Gastrocnemius medialis (tissue), 4 donors: Measurements from ENCODE around the gene ASXL1. TPM values are rescaled to one million over a fixed set of nuclear protein-coding genes. Genes with fewer than 3 reads are reported as not detected.

ENCODE experiments used
- ATAC-seq, 2 donors: fragments of 150-250 bp; one replicate each; pipeline ENCODE4 v1.9.1; 2016
- DNase-seq, 2 donors: peaks; one replicate each; pipeline ENCODE4 v3.0.0-alpha.2; 2019
- H3K27ac ChIP-seq, 4 donors: fragments of 200-600 bp; sonication (generic); 1 replicate in 1 of 4; 2 replicates in 3 of 4; pipeline ENCODE4 v1.5.1; 2016 to 2018; ENCODE audit warnings: mild to moderate bottlenecking in 2 of 4, moderate library complexity in 1 of 4
- H3K27me3 ChIP-seq, 3 donors: fragments of 200-600 bp; sonication (generic) in 2 of 3; 1 replicate in 1 of 3; 2 replicates in 2 of 3; pipeline versions ENCODE4 v1.5.1 to v1.6.0; 2016 to 2019; ENCODE audit warnings: mild to moderate bottlenecking in 1 of 3, moderate library complexity in 1 of 3
- H3K36me3 ChIP-seq, 2 donors: fragments of 200-600 bp; sonication (generic) in 1 of 2; one replicate each; pipeline ENCODE4 v1.5.1; 2017 to 2018
- H3K4me1 ChIP-seq, 2 donors: fragments of 200-600 bp; sonication (generic) in 1 of 2; one replicate each; pipeline ENCODE4 v1.5.1; 2016 to 2017; ENCODE audit warnings: mild to moderate bottlenecking in 2 of 2
- H3K4me3 ChIP-seq, 4 donors: fragments of 200-600 bp; sonication (generic) in 3 of 4; 1 replicate in 1 of 4; 2 replicates in 3 of 4; pipeline ENCODE4 v1.5.1; 2016 to 2019; ENCODE audit warnings: mild to moderate bottlenecking in 2 of 4
- H3K9me3 ChIP-seq, 3 donors: fragments of 200-600 bp; sonication (generic) in 2 of 3; 1 replicate in 1 of 3; 2 replicates in 2 of 3; pipeline ENCODE4 v1.5.1; 2016 to 2019
- POLR2A ChIP-seq, 2 donors: fragments of 450-650 bp; IDR thresholded peaks; one replicate each; pipeline ENCODE4 v1.6.1; 2017; ENCODE audit warnings: antibody characterized with exemption in 2 of 2, mild to moderate bottlenecking in 2 of 2, moderate library complexity in 2 of 2
- in situ Hi-C, 4 donors: fragments of 200-750 bp; cut with MboI; loops; one replicate each; pipeline versions ENCODE4 v1.15.0 to v1.8.0; 2017; ENCODE audit warnings: low sequenced_read_pairs in 4 of 4
- intact Hi-C: fragments of 100-400 bp; cut with DNase I; formaldehyde crosslinking; loops from one replicate; pipeline ENCODE4 v1.15.1; 2023; ENCODE audit warnings: low total_unique reads
- total RNA-seq, 4 donors: library from RNA; depleted of rRNA; stranded (reverse); fragments of >200 nt; gene quantifications; one replicate each; pipeline versions ENCODE4 v1.1.0 to v1.2.3, GENCODE V29; 2016
- TF ChIP-seq, protein P1 (sequence below), 5 experiments: fragments of 450-650 bp in 3 of 5; fragments of 200-600 bp in 2 of 5; sonication (generic) in 2 of 5; IDR thresholded peaks in 4 of 5; conservative IDR thresholded peaks in 1 of 5; 1 replicate in 4 of 5; 2 replicates in 1 of 5; pipeline ENCODE4 v1.5.1; 2016 to 2019; ENCODE audit warnings: antibody characterized with exemption in 5 of 5, mild to moderate bottlenecking in 3 of 5, moderate library complexity in 3 of 5

ASXL1 gene
- total RNA-seq, 4 donors from 2014 or later = 21.8 to 36.6 (median 28.4) TPM

DNA sequence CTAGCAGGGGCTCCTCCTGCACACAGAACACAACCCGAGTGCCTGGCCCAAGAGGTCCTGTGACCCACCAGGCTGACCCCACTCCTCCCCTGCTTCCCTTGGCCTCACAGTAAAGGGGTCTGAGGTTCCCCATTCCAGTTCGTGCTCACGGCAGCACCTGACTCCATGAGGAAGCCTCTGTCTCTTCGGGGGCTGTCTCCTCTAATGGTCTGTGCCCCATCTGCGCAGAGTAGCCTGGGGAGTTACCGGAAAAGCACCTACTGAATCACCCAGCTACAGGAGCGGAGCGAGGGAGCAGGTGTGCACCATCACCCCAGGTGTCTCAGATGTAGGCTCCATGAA lies 93.2 kb downstream of the ASXL1 start:
- peaks cover 11 to 12% of the 10 kb centered on the region in 2 donors for H3K4me1 ChIP-seq
- TF ChIP-seq POLR2A (IDR thresholded peaks at IDR 0.05) = no peak
- TF ChIP-seq, protein P1, sequence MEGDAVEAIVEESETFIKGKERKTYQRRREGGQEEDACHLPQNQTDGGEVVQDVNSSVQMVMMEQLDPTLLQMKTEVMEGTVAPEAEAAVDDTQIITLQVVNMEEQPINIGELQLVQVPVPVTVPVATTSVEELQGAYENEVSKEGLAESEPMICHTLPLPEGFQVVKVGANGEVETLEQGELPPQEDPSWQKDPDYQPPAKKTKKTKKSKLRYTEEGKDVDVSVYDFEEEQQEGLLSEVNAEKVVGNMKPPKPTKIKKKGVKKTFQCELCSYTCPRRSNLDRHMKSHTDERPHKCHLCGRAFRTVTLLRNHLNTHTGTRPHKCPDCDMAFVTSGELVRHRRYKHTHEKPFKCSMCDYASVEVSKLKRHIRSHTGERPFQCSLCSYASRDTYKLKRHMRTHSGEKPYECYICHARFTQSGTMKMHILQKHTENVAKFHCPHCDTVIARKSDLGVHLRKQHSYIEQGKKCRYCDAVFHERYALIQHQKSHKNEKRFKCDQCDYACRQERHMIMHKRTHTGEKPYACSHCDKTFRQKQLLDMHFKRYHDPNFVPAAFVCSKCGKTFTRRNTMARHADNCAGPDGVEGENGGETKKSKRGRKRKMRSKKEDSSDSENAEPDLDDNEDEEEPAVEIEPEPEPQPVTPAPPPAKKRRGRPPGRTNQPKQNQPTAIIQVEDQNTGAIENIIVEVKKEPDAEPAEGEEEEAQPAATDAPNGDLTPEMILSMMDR (IDR thresholded peaks at IDR 0.05 in 4 of 5, conservative IDR thresholded peaks at IDR 0.05 in 1 of 5) = no peak

DNA sequence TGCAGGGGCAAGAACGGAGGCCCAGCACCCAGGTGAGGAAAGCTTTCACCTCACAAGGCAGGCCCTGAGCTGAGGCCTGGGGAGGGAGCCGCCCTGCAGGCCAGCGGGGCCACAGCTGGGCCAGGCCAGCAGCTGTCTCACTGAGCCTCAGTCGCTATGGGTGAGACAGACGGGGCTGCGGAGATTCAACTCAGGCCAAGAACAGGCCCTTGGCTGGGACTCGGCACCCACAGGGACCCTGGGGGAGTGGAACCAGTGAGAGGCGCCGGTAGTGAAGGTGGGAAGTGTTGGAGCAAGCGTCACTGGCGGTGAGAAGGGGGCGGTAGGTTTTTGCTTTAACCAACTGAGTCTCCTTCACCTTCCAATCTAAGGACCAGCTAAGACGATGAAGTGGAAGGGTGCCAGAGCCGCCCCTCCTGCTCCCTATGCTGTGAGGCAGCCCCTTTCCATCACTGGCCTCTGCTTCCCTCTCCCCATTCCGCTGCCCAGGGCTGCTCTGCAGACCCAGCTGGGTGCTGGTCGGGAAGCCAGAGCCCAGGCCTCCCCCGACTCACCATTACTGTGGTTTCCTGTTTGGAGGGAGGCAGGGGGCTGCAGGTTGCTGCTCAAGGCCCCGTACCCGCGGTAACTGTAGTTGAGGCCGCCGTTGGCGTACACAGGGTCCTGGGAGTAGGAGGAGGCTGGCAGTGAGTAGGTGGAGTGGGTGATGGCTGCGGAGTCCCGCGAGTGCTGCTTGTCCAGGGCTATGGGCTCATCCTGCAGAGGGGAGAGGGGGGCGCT lies 93.7 kb downstream of the ASXL1 start:
- DNase-seq (no peak), ATAC-seq (no peak)
- intact Hi-C loops = no loop called here
- TF ChIP-seq, protein P1 (IDR thresholded peaks at IDR 0.05 in 4 of 5, conservative IDR thresholded peaks at IDR 0.05 in 1 of 5) = no peak
- no peak for TF ChIP-seq POLR2A (IDR thresholded peaks at IDR 0.05)
- in situ Hi-C loops = no loop called here
- H3K36me3 ChIP-seq = no peaks in the 10 kb centered on the region
- H3K27ac ChIP-seq = no peak overlapping the region
- H3K4me1 ChIP-seq = peaks cover 8 to 10% of the 10 kb centered on the region in 2 donors
- no peak overlapping the region for H3K4me3 ChIP-seq
- no peaks in the 10 kb centered on the region for H3K9me3 ChIP-seq
- no peaks in the 10 kb centered on the region for H3K27me3 ChIP-seq

More for the DNA sequence above, 93.2 kb downstream of the ASXL1 start:
- Histone ChIP-seq H3K9me3 (no peaks in the 10 kb centered on the region), H3K4me3 (no peak overlapping the region), H3K27ac (no peak overlapping the region), H3K36me3 (peaks cover 0 to under 1% of the 10 kb centered on the region in 2 donors), H3K27me3 (no peaks in the 10 kb centered on the region)
- in situ Hi-C loops = no loop called here
- intact Hi-C loops = no loop called here
- DNase-seq (no peak), ATAC-seq (no peak)

GRCh38 chr20:32452776-32453466 lies 94.8 kb downstream of the ASXL1 start:
- TF ChIP-seq, protein P1 (IDR thresholded peaks at IDR 0.05 in 4 of 5, conservative IDR thresholded peaks at IDR 0.05 in 1 of 5) = no peak
- no peak for TF ChIP-seq POLR2A (IDR thresholded peaks at IDR 0.05)
- intact Hi-C loops (no loop called here), in situ Hi-C loops (no loop called here)
- H3K4me3 ChIP-seq = no peak overlapping the region
- H3K4me1 ChIP-seq = peaks cover 9 to 14% of the 10 kb centered on the region in 2 donors
- no peaks in the 10 kb centered on the region for H3K27me3 ChIP-seq
- H3K9me3 ChIP-seq = no peaks in the 10 kb centered on the region
- DNase-seq (no peak), ATAC-seq (no peak)
- H3K27ac ChIP-seq = no peak overlapping the region
- no peaks in the 10 kb centered on the region for H3K36me3 ChIP-seq

- ATAC-seq (no peak), DNase-seq (no peak)
- Histone ChIP-seq H3K9me3 (no peaks in the 10 kb centered on the region), H3K4me3 (no peak overlapping the region), H3K27me3 (no peaks in the 10 kb centered on the region), H3K36me3 (no peaks in the 10 kb centered on the region), H3K27ac (no peak overlapping the region), H3K4me1 (peaks cover 9 to 13% of the 10 kb centered on the region in 2 donors)
- TF ChIP-seq, protein P1 (IDR thresholded peaks at IDR 0.05 in 4 of 5, conservative IDR thresholded peaks at IDR 0.05 in 1 of 5) = no peak
- no peak for TF ChIP-seq POLR2A (IDR thresholded peaks at IDR 0.05)
- intact Hi-C loops (no loop called here), in situ Hi-C loops (no loop called here)
Observed at GRCh38 chr20:32453467-32454163, 95.5 kb downstream of the ASXL1 start.
